GM23338 (cell line): ENCODE data around the gene DSE.

ENCODE experiments used
- CREB1 ChIP-seq: fragments of 250-450 bp; sonication (Bioruptor Pico); IDR thresholded peaks from 2 replicates; pipeline ENCODE4 v1.5.0; 2020; ENCODE audit warnings: low read depth, mild to moderate bottlenecking, moderate library complexity
- CTCF ChIP-seq, 2 experiments: fragments of 200-600 bp in 1 of 2; sonication (generic) in 1 of 2; conservative IDR thresholded peaks; 2 replicates each; pipeline versions ENCODE4 v1.5.1 to v1.6.1; 2016 to 2017; ENCODE audit warnings: antibody characterized with exemption in 2 of 2, low read depth in 2 of 2, mild to moderate bottlenecking in 2 of 2, moderate library complexity in 1 of 2
- EZH2 ChIP-seq: fragments of 200-600 bp; sonication (generic); IDR thresholded peaks from one replicate; pipeline ENCODE4 v1.8.0; 2017; ENCODE audit warnings: antibody characterized with exemption, mild to moderate bottlenecking, low read depth; ENCODE audit not compliant: unreplicated experiment
- EZH2phosphoT487 ChIP-seq: fragments of 200-600 bp; sonication (generic); IDR thresholded peaks from one replicate; pipeline ENCODE4 v1.8.1; 2018; ENCODE audit warnings: antibody characterized with exemption; ENCODE audit not compliant: unreplicated experiment

GRCh38 chr6:116463301-116463700 is 92.6 kb downstream of the DSE start:
- TF ChIP-seq CTCF (conservative IDR thresholded peaks at IDR 0.05; ENCODE audit: low read depth in 2 of 2) (no peak), CREB1 (no peak), EZH2 (no peak), EZH2phosphoT487 (no peak)
